Stomach (tissue), 4 donors: ENCODE results near the gene REC114.
"Not testable (repeated sequence)": the region's sequence is repeated elsewhere in the genome, so short reads cannot be mapped to it uniquely, and the experiment has no call there.

ENCODE experiments used
- POLR2A ChIP-seq, 4 donors: fragments of 450-650 bp; IDR thresholded peaks; one replicate each; pipeline ENCODE4 v1.6.1; 2016; ENCODE audit warnings: antibody characterized with exemption in 4 of 4, control low read depth in 2 of 4, mild to moderate bottlenecking in 1 of 4, moderate library complexity in 1 of 4
- TF ChIP-seq, protein P1 (sequence below), 7 experiments: fragments of 450-650 bp in 4 of 7; fragments of 200-600 bp in 3 of 7; sonication (generic) in 3 of 7; IDR thresholded peaks; one replicate each; pipeline ENCODE4 v1.5.1; 2016 to 2019; ENCODE audit warnings: antibody characterized with exemption in 7 of 7, control low read depth in 2 of 7, mild to moderate bottlenecking in 1 of 7

DNA sequence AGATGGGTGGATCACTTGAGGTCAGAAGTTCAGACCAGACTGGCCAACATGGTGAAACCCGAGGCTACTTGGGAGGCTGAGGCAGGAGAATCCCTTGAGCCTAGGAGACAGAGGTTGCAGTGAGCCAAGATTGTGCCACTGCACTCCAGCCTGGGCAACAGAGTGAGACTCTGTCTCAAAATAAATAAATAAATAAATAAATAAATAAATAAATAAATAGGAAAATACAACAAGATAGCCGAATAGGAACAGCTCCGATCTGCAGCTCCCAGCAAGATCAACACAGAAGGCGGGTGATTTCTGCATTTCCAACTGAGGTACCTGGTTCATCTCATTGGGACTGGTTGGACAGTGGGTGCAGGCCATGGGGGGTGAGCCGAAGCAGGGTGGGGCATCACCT lies 4.5 kb downstream of the REC114 start:
- TF ChIP-seq POLR2A (IDR thresholded peaks at IDR 0.05) = not testable (repeated sequence)
- TF ChIP-seq, protein P1, sequence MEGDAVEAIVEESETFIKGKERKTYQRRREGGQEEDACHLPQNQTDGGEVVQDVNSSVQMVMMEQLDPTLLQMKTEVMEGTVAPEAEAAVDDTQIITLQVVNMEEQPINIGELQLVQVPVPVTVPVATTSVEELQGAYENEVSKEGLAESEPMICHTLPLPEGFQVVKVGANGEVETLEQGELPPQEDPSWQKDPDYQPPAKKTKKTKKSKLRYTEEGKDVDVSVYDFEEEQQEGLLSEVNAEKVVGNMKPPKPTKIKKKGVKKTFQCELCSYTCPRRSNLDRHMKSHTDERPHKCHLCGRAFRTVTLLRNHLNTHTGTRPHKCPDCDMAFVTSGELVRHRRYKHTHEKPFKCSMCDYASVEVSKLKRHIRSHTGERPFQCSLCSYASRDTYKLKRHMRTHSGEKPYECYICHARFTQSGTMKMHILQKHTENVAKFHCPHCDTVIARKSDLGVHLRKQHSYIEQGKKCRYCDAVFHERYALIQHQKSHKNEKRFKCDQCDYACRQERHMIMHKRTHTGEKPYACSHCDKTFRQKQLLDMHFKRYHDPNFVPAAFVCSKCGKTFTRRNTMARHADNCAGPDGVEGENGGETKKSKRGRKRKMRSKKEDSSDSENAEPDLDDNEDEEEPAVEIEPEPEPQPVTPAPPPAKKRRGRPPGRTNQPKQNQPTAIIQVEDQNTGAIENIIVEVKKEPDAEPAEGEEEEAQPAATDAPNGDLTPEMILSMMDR (IDR thresholded peaks at IDR 0.05) = not testable (repeated sequence)
